Tibial nerve (tissue), 4 donors: ENCODE data around the gene UTP4. TPM values are rescaled to one million over a fixed set of nuclear protein-coding genes. Genes with fewer than 3 reads are reported as not detected.

Experiments used
- DNase-seq, 2 donors: peaks; one replicate each; pipeline ENCODE4 v3.0.0-alpha.2; 2019; ENCODE audit warnings: low spot score in 2 of 2
- H3K27ac ChIP-seq, 4 donors: fragments of 200-600 bp; sonication (generic) in 3 of 4; one replicate each; pipeline ENCODE4 v1.5.1; 2017 to 2019; ENCODE audit warnings: mild to moderate bottlenecking in 1 of 4
- H3K27me3 ChIP-seq, 2 donors: fragments of 200-600 bp; sonication (generic) in 1 of 2; one replicate each; pipeline versions ENCODE4 v1.5.1 to v1.6.0; 2017 to 2019
- H3K36me3 ChIP-seq, 3 donors: fragments of 200-600 bp; sonication (generic); one replicate each; pipeline ENCODE4 v1.5.1; 2018 to 2019
- H3K4me1 ChIP-seq, 4 donors: fragments of 200-600 bp; sonication (generic) in 3 of 4; one replicate each; pipeline ENCODE4 v1.5.1; 2017 to 2019
- H3K4me3 ChIP-seq, 4 donors: fragments of 200-600 bp; sonication (generic) in 3 of 4; one replicate each; pipeline ENCODE4 v1.5.1; 2017 to 2019; ENCODE audit warnings: mild to moderate bottlenecking in 1 of 4, moderate library complexity in 1 of 4
- H3K9me3 ChIP-seq, 4 donors: fragments of 200-600 bp; sonication (generic) in 3 of 4; one replicate each; pipeline ENCODE4 v1.5.1; 2017 to 2019
- CTCF ChIP-seq, 5 experiments: fragments of 200-600 bp in 3 of 5; fragments of 450-650 bp in 2 of 5; sonication (generic) in 3 of 5; IDR thresholded peaks; one replicate each; pipeline ENCODE4 v1.5.1; 2016 to 2019; ENCODE audit warnings: antibody characterized with exemption in 5 of 5, mild to moderate bottlenecking in 3 of 5, moderate library complexity in 2 of 5
- EP300 ChIP-seq, 2 donors: sonication (generic); formaldehyde crosslinking; IDR thresholded peaks; one replicate each; pipeline ENCODE4 v1.6.1; 2017; ENCODE audit warnings: antibody characterized with exemption in 2 of 2, mild to moderate bottlenecking in 1 of 2
- POLR2A ChIP-seq, 2 donors: fragments of 450-650 bp; IDR thresholded peaks; one replicate each; pipeline ENCODE4 v1.6.1; 2017; ENCODE audit warnings: antibody characterized with exemption in 2 of 2, mild to moderate bottlenecking in 2 of 2, moderate library complexity in 2 of 2
- WGBS, 2 donors: methylation state at CpG; one replicate each; pipeline ENCODE4 v1.1.5; 2018; 5-methylcytosine and 5-hydroxymethylcytosine counted together
- small RNA-seq: library from RNA; depleted of rRNA; stranded (forward); fragments of <200 nt; gene quantifications from one replicate; pipeline ENCODE3, GENCODE V24; 2016
- total RNA-seq, 4 donors: library from RNA; depleted of rRNA; stranded (reverse); fragments of >200 nt; gene quantifications; one replicate each; pipeline ENCODE4 v1.1.0, GENCODE V29; 2016

The UTP4 gene
- total RNA-seq, 4 donors from 2014 or later, result 17.6 to 48.0 (median 24.1) TPM

GRCh38 chr16:69204172-69204571, 71.7 kb downstream of the UTP4 start:
- Histone ChIP-seq H3K27me3 (no peaks in the 10 kb centered on the region), H3K27ac (peak overlapping the region in 1 of 4 donors; percentile 49)
- DNase-seq, result no peak

GRCh38 chr16:69209735-69210134, 77.3 kb downstream of the UTP4 start:
- WGBS, 2 donors, result 90 to 91% methylated on average over 4 of the region's 4 CpGs
- Histone ChIP-seq H3K27ac (no peak overlapping the region), H3K4me3 (no peak overlapping the region), H3K9me3 (no peaks in the 10 kb centered on the region), H3K36me3 (no peaks in the 10 kb centered on the region), H3K4me1 (peaks cover 0 to 11% (median 3%) of the 10 kb centered on the region in 4 donors), H3K27me3 (no peaks in the 10 kb centered on the region)
- TF ChIP-seq EP300 (IDR thresholded peaks at IDR 0.05) (no peak), POLR2A (IDR thresholded peaks at IDR 0.05) (no peak), CTCF (IDR thresholded peaks at IDR 0.05) (no peak)
- DNase-seq, result no peak

More at GRCh38 chr16:69204172-69204571, 71.7 kb downstream of the UTP4 start:
- Histone ChIP-seq H3K4me3 (no peak overlapping the region), H3K4me1 (peaks cover 0 to 50% (median 18%) of the 10 kb centered on the region in 4 donors), H3K36me3 (no peaks in the 10 kb centered on the region), H3K9me3 (no peaks in the 10 kb centered on the region)
- TF ChIP-seq POLR2A (IDR thresholded peaks at IDR 0.05) (no peak), CTCF (IDR thresholded peaks at IDR 0.05) (no peak), EP300 (IDR thresholded peaks at IDR 0.05) (no peak)

GRCh38 chr16:69217433-69217832, 85.0 kb downstream of the UTP4 start:
- 62 to 69% methylated on average over 1 of the region's 1 CpG for WGBS, 2 donors
- no peak for TF ChIP-seq CTCF (IDR thresholded peaks at IDR 0.05)
- TF ChIP-seq POLR2A (IDR thresholded peaks at IDR 0.05), result no peak
- no peak for TF ChIP-seq EP300 (IDR thresholded peaks at IDR 0.05)

More at GRCh38 chr16:69217433-69217832, 85.0 kb downstream of the UTP4 start:
- H3K27me3 ChIP-seq, result no peaks in the 10 kb centered on the region
- no peak overlapping the region for H3K27ac ChIP-seq
- DNase-seq, result no peak
- no peak overlapping the region for H3K4me3 ChIP-seq
- H3K9me3 ChIP-seq, result no peaks in the 10 kb centered on the region
- H3K4me1 ChIP-seq, result peaks cover 0 to 18% (median 0%) of the 10 kb centered on the region in 4 donors
- no peaks in the 10 kb centered on the region for H3K36me3 ChIP-seq

Small RNA genes lying within 50 kb of the gene (small RNA-seq; reads per million reads assigned to genes)
- gene RF00019, result not detected
- gene RNU6-22P, result not detected

Other genes with a start within 250 kb of the UTP4 start
- gene HAS3, start 27.0 kb upstream of the UTP4 start, total RNA-seq, result 1 to 10 TPM in 2 of 4 donors, under 1 TPM in 2; 0.42 to 7.1 (median 2.1) TPM
- 10 to 100 TPM; 58.8 to 99.0 (median 76.5) TPM for gene CHTF8, start 61 bp upstream of the UTP4 start, total RNA-seq
- gene SNTB2, start 54.5 kb downstream of the UTP4 start, total RNA-seq, result 10 to 100 TPM; 33.1 to 50.2 (median 37.7) TPM
- 10 to 100 TPM; 35.4 to 47.2 (median 43.5) TPM for gene VPS4A, start 178.7 kb downstream of the UTP4 start, total RNA-seq
- 10 to 100 TPM in 3 of 4 donors, 1 to 10 TPM in 1; 6.8 to 20.7 (median 15.8) TPM for gene PDF, start 197.9 kb downstream of the UTP4 start, total RNA-seq
- gene COG8, start 206.9 kb downstream of the UTP4 start, total RNA-seq, result 10 to 100 TPM; 62.2 to 77.5 (median 70.0) TPM
- 10 to 100 TPM in 3 of 4 donors, 1 to 10 TPM in 1; 8.2 to 17.1 (median 11.7) TPM for gene NIP7, start 207.1 kb downstream of the UTP4 start, total RNA-seq
- not detected for gene TMED6, start 219.1 kb downstream of the UTP4 start, total RNA-seq